ENCODE measurements around the gene IL10RA. TPM values are rescaled to one million over a fixed set of nuclear protein-coding genes. Genes with fewer than 3 reads are reported as not detected.
A peak's percentile ranks its signal among the peaks of the same experiment; 100 is the strongest.
"Not testable (repeated sequence)": the region's sequence is repeated elsewhere in the genome, so short reads cannot be mapped to it uniquely, and the experiment has no call there.

IL10RA gene
- polyA plus RNA-seq, 1 experiment: not detected

DNA sequence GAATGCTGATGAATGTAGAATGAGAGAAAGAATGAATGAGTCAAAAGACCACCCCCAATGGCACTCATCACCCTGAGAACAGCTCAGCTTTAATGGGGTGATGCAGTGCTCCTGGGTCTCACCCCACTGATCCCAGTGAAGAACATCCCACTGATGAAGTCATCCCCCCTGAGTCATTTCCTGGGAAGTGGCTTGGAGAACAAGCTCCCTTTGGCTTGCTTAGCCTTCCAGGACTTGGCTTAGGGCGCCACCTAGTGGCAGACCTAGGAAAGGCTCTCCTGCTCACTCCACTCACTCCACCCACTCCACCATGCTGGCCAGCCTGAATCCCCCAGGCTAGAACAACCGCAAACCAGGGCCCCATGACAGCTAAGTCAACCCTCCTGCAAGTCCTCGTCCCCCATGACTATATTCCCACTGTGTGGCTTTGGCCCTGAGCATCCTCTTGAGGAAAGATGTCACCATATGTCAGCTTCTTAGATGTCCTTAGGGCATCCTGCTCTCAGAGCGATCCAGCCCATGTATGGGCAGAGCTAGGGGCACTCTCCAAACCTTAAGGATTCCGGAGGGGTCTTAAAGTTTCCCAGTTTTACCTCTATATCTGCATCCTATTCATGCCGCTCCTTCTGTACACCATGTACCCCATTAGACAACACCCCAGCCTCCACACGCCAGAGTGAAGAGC is 39.2 kb upstream of the IL10RA start:
- no peak overlapping the region for H3K27ac ChIP-seq (ENCODE audit: low read depth, low read length)
- ChIA-PET POLR2A (interaction anchor here (0.6 kb wide), 2 partner anchors 140 to 522 kb away, joined by 3 to 4 read pairs; no protein-coding TSS in a partner anchor), CTCF (interaction anchor here (0.6 to 6.0 kb wide), 55 partner anchors 9 to 1089 kb away, joined by 3 to 256 read pairs (median 5); partner anchors contain the start of genes DSCAML1, FXYD2, FXYD6 and SCN4B)
- H3K27me3 ChIP-seq (ENCODE audit: control insufficient read depth, insufficient read depth, low read length): peaks cover 21% of the 10 kb centered on the region
- TF ChIP-seq, protein P1, sequence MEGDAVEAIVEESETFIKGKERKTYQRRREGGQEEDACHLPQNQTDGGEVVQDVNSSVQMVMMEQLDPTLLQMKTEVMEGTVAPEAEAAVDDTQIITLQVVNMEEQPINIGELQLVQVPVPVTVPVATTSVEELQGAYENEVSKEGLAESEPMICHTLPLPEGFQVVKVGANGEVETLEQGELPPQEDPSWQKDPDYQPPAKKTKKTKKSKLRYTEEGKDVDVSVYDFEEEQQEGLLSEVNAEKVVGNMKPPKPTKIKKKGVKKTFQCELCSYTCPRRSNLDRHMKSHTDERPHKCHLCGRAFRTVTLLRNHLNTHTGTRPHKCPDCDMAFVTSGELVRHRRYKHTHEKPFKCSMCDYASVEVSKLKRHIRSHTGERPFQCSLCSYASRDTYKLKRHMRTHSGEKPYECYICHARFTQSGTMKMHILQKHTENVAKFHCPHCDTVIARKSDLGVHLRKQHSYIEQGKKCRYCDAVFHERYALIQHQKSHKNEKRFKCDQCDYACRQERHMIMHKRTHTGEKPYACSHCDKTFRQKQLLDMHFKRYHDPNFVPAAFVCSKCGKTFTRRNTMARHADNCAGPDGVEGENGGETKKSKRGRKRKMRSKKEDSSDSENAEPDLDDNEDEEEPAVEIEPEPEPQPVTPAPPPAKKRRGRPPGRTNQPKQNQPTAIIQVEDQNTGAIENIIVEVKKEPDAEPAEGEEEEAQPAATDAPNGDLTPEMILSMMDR (IDR thresholded peaks at IDR 0.05; ENCODE audit: low read depth, low read length): peak; percentile 97
- H3K4me3 ChIP-seq (ENCODE audit: low read depth, low read length): no peak overlapping the region
- H3K9me3 ChIP-seq (ENCODE audit: control insufficient read depth, insufficient read depth, low read length): no peaks in the 10 kb centered on the region
- peak; percentile 85 for DNase-seq (ENCODE audit: low read depth, low spot score)

- H3K4me3 ChIP-seq (ENCODE audit: low read depth, low read length); H3K27ac ChIP-seq (ENCODE audit: low read depth, low read length); POLR2A ChIA-PET; H3K9me3 ChIP-seq (ENCODE audit: control insufficient read depth, insufficient read depth, low read length); DNase-seq (ENCODE audit: low read depth, low spot score): not testable (repeated sequence)
- CTCF ChIA-PET: interaction anchor here (0.7 to 6.0 kb wide), 21 partner anchors 8 to 752 kb away, joined by 3 to 256 read pairs (median 16); partner anchors contain the start of genes DSCAML1 and FXYD2
- H3K27me3 ChIP-seq (ENCODE audit: control insufficient read depth, insufficient read depth, low read length): peaks cover 15% of the 10 kb centered on the region
Measured at GRCh38 chr11:117947751-117948150, 38.4 kb upstream of the IL10RA start.

GRCh38 chr11:117948466-117948865 is 37.7 kb upstream of the IL10RA start:
- CTCF ChIA-PET: interaction anchor here (1.0 to 6.0 kb wide), 8 partner anchors 9 to 147 kb away, joined by 3 to 256 read pairs (median 40); partner anchors contain the start of gene FXYD2
- H3K9me3 ChIP-seq (ENCODE audit: control insufficient read depth, insufficient read depth, low read length); H3K27ac ChIP-seq (ENCODE audit: low read depth, low read length); POLR2A ChIA-PET; H3K4me3 ChIP-seq (ENCODE audit: low read depth, low read length); DNase-seq (ENCODE audit: low read depth, low spot score): not testable (repeated sequence)
- H3K27me3 ChIP-seq (ENCODE audit: control insufficient read depth, insufficient read depth, low read length): peaks cover 14% of the 10 kb centered on the region

- POLR2A ChIA-PET: no interaction called here
- peaks cover 14% of the 10 kb centered on the region for H3K27me3 ChIP-seq (ENCODE audit: control insufficient read depth, insufficient read depth, low read length)
- DNase-seq (ENCODE audit: low read depth, low spot score): no peak
- CTCF ChIA-PET: interaction anchor here (3.8 to 6.0 kb wide), 3 partner anchors 106 to 142 kb away, joined by 197 to 256 read pairs (median 207); no protein-coding TSS in a partner anchor
- no peaks in the 10 kb centered on the region for H3K9me3 ChIP-seq (ENCODE audit: control insufficient read depth, insufficient read depth, low read length)
- H3K4me3 ChIP-seq (ENCODE audit: low read depth, low read length): no peak overlapping the region
- TF ChIP-seq, protein P1 (IDR thresholded peaks at IDR 0.05; ENCODE audit: low read depth, low read length): no peak
- no peak overlapping the region for H3K27ac ChIP-seq (ENCODE audit: low read depth, low read length)
Measured at GRCh38 chr11:117949062-117949461, 37.1 kb upstream of the IL10RA start.

GRCh38 chr11:117950301-117950700 is 35.9 kb upstream of the IL10RA start:
- no peak for DNase-seq (ENCODE audit: low read depth, low spot score)
- no peak overlapping the region for H3K27ac ChIP-seq (ENCODE audit: low read depth, low read length)
- ChIA-PET CTCF (interaction anchor here (1.0 to 3.0 kb wide), 4 partner anchors 132 to 524 kb away, joined by 3 to 18 read pairs (median 6); no protein-coding TSS in a partner anchor), POLR2A (no interaction called here)
- peaks cover 14% of the 10 kb centered on the region for H3K27me3 ChIP-seq (ENCODE audit: control insufficient read depth, insufficient read depth, low read length)
- no peak overlapping the region for H3K4me3 ChIP-seq (ENCODE audit: low read depth, low read length)
- no peaks in the 10 kb centered on the region for H3K9me3 ChIP-seq (ENCODE audit: control insufficient read depth, insufficient read depth, low read length)
- TF ChIP-seq, protein P1 (IDR thresholded peaks at IDR 0.05; ENCODE audit: low read depth, low read length): no peak

All from AG04450 (cell line).